PC-3 (cell line): ENCODE measurements around the gene CSNK1A1L.

ENCODE experiments used
- CTCF ChIP-seq: fragments of 300-600 bp; sonication (generic); conservative IDR thresholded peaks from 2 replicates; pipeline ENCODE4 v1.5.1; 2017; ENCODE audit warnings: antibody characterized with exemption, low read depth, mild to moderate bottlenecking, low read length
- EZH2 ChIP-seq: fragments of 300-600 bp; sonication (generic); IDR thresholded peaks from one replicate; pipeline ENCODE4 v1.6.1; 2017; ENCODE audit warnings: antibody characterized with exemption, mild to moderate bottlenecking, low read length; ENCODE audit not compliant: unreplicated experiment
- EZH2phosphoT487 ChIP-seq: fragments of 300-600 bp; sonication (generic); IDR thresholded peaks from 2 replicates; pipeline ENCODE4 v1.6.1; 2018; ENCODE audit warnings: mild to moderate bottlenecking, antibody characterized with exemption, low read length, borderline replicate concordance

GRCh38 chr13:37141011-37141410 lies 35.5 kb upstream of the CSNK1A1L start:
- TF ChIP-seq CTCF (no peak), EZH2 (no peak), EZH2phosphoT487 (no peak)
